IMR-90 (cell line): Measurements from ENCODE around the gene RAB11FIP3. TPM values are rescaled to one million over a fixed set of nuclear protein-coding genes. Genes with fewer than 3 reads are reported as not detected.

Source experiments
- ATAC-seq: fragments of 200-7000 bp; cut with Tn5 transposase; 2 replicates; pipeline ENCODE4 v1.9.1; 2020; ENCODE audit warnings: low read depth, mild to moderate bottlenecking, moderate library complexity
- BruUV-seq: library from RNA; stranded (reverse); fragments of 400-500 nt; replicated peaks from 2 replicates; lab custom pipeline; 2021; lab: Mats Ljungman, UMichigan
- CTCF ChIA-PET: fragments of 300-600 bp; formaldehyde crosslinking; extraction: SDS; loops from one replicate; lab custom pipeline; 2021; ENCODE audit warnings: antibody characterized with exemption; lab: Yijun Ruan, JAX
- POLR2A ChIA-PET: fragments of 300-600 bp; sonication (Branson Sonifier 250); formaldehyde crosslinking; loops from one replicate; lab custom pipeline; 2022; ENCODE audit warnings: antibody characterized with exemption; ENCODE audit not compliant: unreplicated experiment; lab: Charles Lee
- DNase-seq: peaks from one replicate; pipeline ENCODE4 v3.0.0; 2013
- H2AFZ ChIP-seq: replicated peaks from 2 replicates; pipeline ENCODE3; 2013; ENCODE audit warnings: low read length, mild to moderate bottlenecking; ENCODE audit not compliant: poor library complexity
- H2AK5ac ChIP-seq: 2 replicates; pipeline ENCODE4 v1.6.1; 2013; ENCODE audit warnings: low read depth, low read length, inconsistent platforms
- H2AK9ac ChIP-seq: replicated peaks from 2 replicates; pipeline ENCODE3; 2013; ENCODE audit warnings: mild to moderate bottlenecking, low read depth, low read length, moderate library complexity; ENCODE audit not compliant: poor library complexity
- H2BK120ac ChIP-seq: 2 replicates; pipeline ENCODE4 v1.6.1; 2013; ENCODE audit warnings: low read depth, low read length, inconsistent platforms
- H2BK15ac ChIP-seq: 3 replicates; pipeline ENCODE4 v1.6.1; 2013; ENCODE audit warnings: low read depth, low read length, inconsistent platforms
- H2BK20ac ChIP-seq: 2 replicates; pipeline ENCODE4 v1.6.1; 2013; ENCODE audit warnings: low read depth, mild to moderate bottlenecking, inconsistent platforms, low read length, moderate library complexity
- H2BK5ac ChIP-seq: 2 replicates; pipeline ENCODE4 v1.6.1; 2013; ENCODE audit warnings: mild to moderate bottlenecking, low read depth, low read length, inconsistent platforms; ENCODE audit not compliant: poor library complexity, severe bottlenecking
- H3K14ac ChIP-seq: replicated peaks from 2 replicates; pipeline ENCODE4 v1.6.1; 2013; ENCODE audit warnings: low read depth, low read length, inconsistent platforms
- H3K18ac ChIP-seq: 2 replicates; pipeline ENCODE4 v1.6.1; 2013; ENCODE audit warnings: low read depth, low read length, control low read depth
- H3K23ac ChIP-seq: 2 replicates; pipeline ENCODE4 v1.6.1; 2013; ENCODE audit warnings: low read depth, low read length, inconsistent platforms
- H3K27ac ChIP-seq: 2 replicates; pipeline ENCODE4 v1.5.1; 2013; ENCODE audit warnings: mild to moderate bottlenecking, control low read depth, low read length; ENCODE audit not compliant: insufficient read depth
- H3K27me3 ChIP-seq: 2 replicates; pipeline ENCODE4 v1.6.1; 2013; ENCODE audit warnings: low read length; ENCODE audit not compliant: control insufficient read depth, insufficient read depth
- H3K36me3 ChIP-seq: 2 replicates; pipeline ENCODE4 v1.6.1; 2013; ENCODE audit warnings: low read length, mixed read lengths; ENCODE audit not compliant: control insufficient read depth, insufficient read depth
- H3K4ac ChIP-seq: 2 replicates; pipeline ENCODE4 v1.6.1; 2013; ENCODE audit warnings: low read depth, low read length, inconsistent platforms
- H3K4me1 ChIP-seq: 2 replicates; pipeline ENCODE4 v1.6.1; 2013; ENCODE audit warnings: low read length, mixed read lengths; ENCODE audit not compliant: control insufficient read depth, insufficient read depth
- H3K4me2 ChIP-seq: 2 replicates; pipeline ENCODE4 v1.6.1; 2013; ENCODE audit warnings: low read depth, mild to moderate bottlenecking, control low read depth, low read length, moderate library complexity
- H3K4me3 ChIP-seq: 2 replicates; pipeline ENCODE4 v1.5.1; 2013; ENCODE audit warnings: low read depth, mild to moderate bottlenecking, control low read depth, low read length, moderate library complexity; ENCODE audit not compliant: insufficient read depth
- H3K56ac ChIP-seq: 2 replicates; pipeline ENCODE4 v1.6.1; 2013; ENCODE audit warnings: low read length, inconsistent platforms; ENCODE audit not compliant: insufficient read depth; ENCODE audit errors: extremely low read depth
- H3K79me1 ChIP-seq, 2 experiments: 2 replicates each; pipeline ENCODE4 v1.6.1; 2013; ENCODE audit warnings: low read length in 2 of 2, inconsistent platforms in 1 of 2, low read depth in 1 of 2
- H3K9ac ChIP-seq: 2 replicates; pipeline ENCODE4 v1.6.1; 2013; ENCODE audit warnings: low read depth, low read length, control low read depth
- H3K9me1 ChIP-seq: 2 replicates; pipeline ENCODE4 v1.6.1; 2013; ENCODE audit warnings: low read length, inconsistent platforms; ENCODE audit not compliant: insufficient read depth
- H3K9me3 ChIP-seq: 2 replicates; pipeline ENCODE4 v1.6.1; 2013; ENCODE audit warnings: low read length; ENCODE audit not compliant: control insufficient read depth, insufficient read depth
- H4K20me1 ChIP-seq: 2 replicates; pipeline ENCODE4 v1.6.1; 2013; ENCODE audit warnings: low read length, inconsistent platforms; ENCODE audit not compliant: insufficient read depth
- H4K5ac ChIP-seq: 2 replicates; pipeline ENCODE4 v1.6.1; 2013; ENCODE audit warnings: mild to moderate bottlenecking, low read depth, low read length, control low read depth
- H4K8ac ChIP-seq, 2 experiments: 2 replicates each; pipeline ENCODE4 v1.6.1; 2013; ENCODE audit warnings: low read depth in 2 of 2, low read length in 2 of 2, control low read depth in 1 of 2, inconsistent platforms in 1 of 2
- H4K91ac ChIP-seq: 2 replicates; pipeline ENCODE4 v1.6.1; 2013; ENCODE audit warnings: low read depth, low read length, inconsistent platforms; ENCODE audit not compliant: insufficient read depth
- SMC3 ChIP-seq: fragments of 150-350 bp; IDR thresholded peaks from 2 replicates; pipeline ENCODE4 v1.6.1; 2016; ENCODE audit warnings: low read depth, mild to moderate bottlenecking, antibody characterized with exemption, low read length, moderate library complexity
- WGBS, 2 experiments: methylation state at CpG; one replicate each; pipeline versions ENCODE4 v1.1.5 to v1.1.7; 2013; ENCODE audit warnings: missing lambda C conversion rate in 2 of 2; ENCODE audit not compliant: insufficient read length in 1 of 2; ENCODE audit errors: extremely low coverage in 2 of 2; 5-methylcytosine and 5-hydroxymethylcytosine counted together
- dilution Hi-C: fragments of 300-500 bp; cut with HindIII; formaldehyde crosslinking; loops from one replicate; pipeline ENCODE4 v1.14.3; 2018; ENCODE audit warnings: low sequenced_read_pairs; ENCODE audit not compliant: unreplicated experiment
- in situ Hi-C: fragments of 300-500 bp; cut with MboI; formaldehyde crosslinking; loops from 3 replicates; pipeline ENCODE4 v1.14.3; 2019; ENCODE audit warnings: low sequenced_read_pairs, inconsistent platforms, mixed read lengths
- intact Hi-C: fragments of 100-400 bp; cut with micrococcal nuclease; formaldehyde crosslinking; loops from 2 replicates; pipeline ENCODE4 v1.10.0; 2022
- polyA plus RNA-seq, 3 experiments: library from polyadenylated mRNA; depleted of rRNA; stranded (reverse); fragments of >200 nt; gene quantifications; 2 replicates each; pipeline ENCODE4 v1.2.3, GENCODE V29; 2012; ENCODE audit warnings: low replicate concordance in 1 of 3
- total RNA-seq: library from RNA; depleted of rRNA; stranded (reverse); fragments of >200 nt; gene quantifications from 2 replicates; pipeline ENCODE4 v1.2.3, GENCODE V29; 2012

Gene RAB11FIP3
- total and polyA plus RNA-seq, 2 of the 4 experiments (the other 2 are of a cell fraction): 7.5 to 22.5 TPM

- Histone ChIP-seq H2AK5ac (0 out of 2 replicates have a peak overlapping the region, but pooled peaks have one; percentile 24), H3K9ac (no peak overlapping the region), H3K18ac (no peak overlapping the region), H4K8ac (no peak overlapping the region), H3K4me3 (no peak overlapping the region), H3K4ac (no peak overlapping the region), H2AK9ac (no peak overlapping the region), H4K20me1 (peaks cover 82% of the 10 kb centered on the region), H2BK15ac (no peak overlapping the region), H3K36me3 (peaks cover 4% of the 10 kb centered on the region; the same call in 1 of the 2 replicates), H2AFZ (no peak overlapping the region), H2BK5ac (no peak overlapping the region), H3K27me3 (no peaks in the 10 kb centered on the region), H3K9me1 (peaks cover 6% of the 10 kb centered on the region; the same call in 1 of the 2 replicates), H2BK20ac (no peak overlapping the region), H3K9me3 (no peaks in the 10 kb centered on the region), H2BK120ac (no peak overlapping the region), H3K27ac (no peak overlapping the region), H3K4me1 (peaks cover 20% of the 10 kb centered on the region), H3K23ac (no peak overlapping the region), H3K14ac (no peak overlapping the region), H3K4me2 (no peak overlapping the region), H3K79me1 (peaks cover 8 to 62% of the 10 kb centered on the region in 2 experiments; a peak in 2 of 4 replicates), H4K91ac (no peak overlapping the region), H4K5ac (no peak overlapping the region), H3K56ac (no peak overlapping the region)
- intact Hi-C loops (no loop called here), in situ Hi-C loops (no loop called here), dilution Hi-C loops (no loop called here)
- DNase-seq: no peak
- no TSS peak for BruUV-seq
- ChIA-PET POLR2A (no interaction called here), CTCF (no interaction called here)
- no peak for TF ChIP-seq SMC3
- ATAC-seq: no peak
- 93% methylated on average over 12 of the region's 23 CpGs; no CpG with 5 or more reads in 1 of the 2 experiments for WGBS, 2 experiments
Measured at GRCh38 chr16:530111-530817, 104.8 kb downstream of the RAB11FIP3 start.
